Left ventricle myocardium inferior (tissue), 1 donor: Measurements from ENCODE around the gene EHMT1. TPM values are rescaled to one million over a fixed set of nuclear protein-coding genes. Genes with fewer than 3 reads are reported as not detected.

Experiments used
- DNase-seq: peaks from one replicate; pipeline ENCODE4 v3.0.0-alpha.2; 2020
- H3K27ac ChIP-seq: fragments of 200-600 bp; replicated peaks from 2 replicates; pipeline ENCODE4 v1.8.0; 2021
- H3K27me3 ChIP-seq: fragments of 200-600 bp; 2 replicates; pipeline ENCODE4 v1.8.0; 2021; ENCODE audit warnings: low read depth
- H3K36me3 ChIP-seq: fragments of 200-600 bp; 2 replicates; pipeline ENCODE4 v1.8.0; 2021
- H3K4me1 ChIP-seq: fragments of 200-600 bp; 2 replicates; pipeline ENCODE4 v1.8.0; 2021
- H3K4me3 ChIP-seq: fragments of 200-600 bp; 2 replicates; pipeline ENCODE4 v1.8.0; 2021; ENCODE audit warnings: mild to moderate bottlenecking, moderate library complexity
- H3K9me3 ChIP-seq: fragments of 200-600 bp; replicated peaks from 2 replicates; pipeline ENCODE4 v1.8.0; 2021
- CTCF ChIP-seq: fragments of 200-600 bp; IDR thresholded peaks from 2 replicates; pipeline ENCODE4 v1.8.0; 2021; ENCODE audit warnings: antibody characterized with exemption, mild to moderate bottlenecking, borderline replicate concordance
- intact Hi-C: fragments of 100-400 bp; cut with micrococcal nuclease; formaldehyde crosslinking; loops from one replicate; pipeline ENCODE4 v1.11.0; 2022
- total RNA-seq: library from RNA; stranded (reverse); fragmentation: NEBNext Ultra II Directional; extraction: Animal tissue kit (Norgen Biotek cat#: 25700); gene quantifications from one replicate; pipeline ENCODE4 v1.2.1, GENCODE V29; 2021
- donor health status: DM: no; HTN: yes; CAD: no; lungs with severe emphysema.

EHMT1 gene
- total RNA-seq, 1 donor from 2014 or later, result 31.3 TPM

- no peaks in the 10 kb centered on the region for H3K4me1 ChIP-seq
- H3K36me3 ChIP-seq, result peaks cover 67% of the 10 kb centered on the region
- no peak for DNase-seq
- H3K27ac ChIP-seq, result no peak overlapping the region
- intact Hi-C loops, result no loop called here
- H3K4me3 ChIP-seq, result no peak overlapping the region
- TF ChIP-seq CTCF, result no peak
- no peaks in the 10 kb centered on the region for H3K27me3 ChIP-seq
- H3K9me3 ChIP-seq, result peaks cover 17% of the 10 kb centered on the region
Observed at GRCh38 chr9:137834846-137835546, 216.2 kb downstream of the EHMT1 start.

GRCh38 chr9:137836151-137836830 is 217.5 kb downstream of the EHMT1 start:
- H3K4me3 ChIP-seq, result no peak overlapping the region
- TF ChIP-seq CTCF, result no peak
- no peaks in the 10 kb centered on the region for H3K27me3 ChIP-seq
- H3K36me3 ChIP-seq, result peaks cover 58% of the 10 kb centered on the region
- peaks cover 26% of the 10 kb centered on the region for H3K9me3 ChIP-seq
- H3K4me1 ChIP-seq, result no peaks in the 10 kb centered on the region
- no peak for DNase-seq
- intact Hi-C loops, result no loop called here
- no peak overlapping the region for H3K27ac ChIP-seq

- Histone ChIP-seq H3K4me3 (no peak overlapping the region), H3K36me3 (peaks cover 55% of the 10 kb centered on the region), H3K27me3 (no peaks in the 10 kb centered on the region), H3K4me1 (no peaks in the 10 kb centered on the region), H3K9me3 (peaks cover 26% of the 10 kb centered on the region), H3K27ac (no peak overlapping the region)
- no peak for TF ChIP-seq CTCF
- no peak for DNase-seq
- intact Hi-C loops, result no loop called here
Observed at GRCh38 chr9:137836831-137837241, 218.0 kb downstream of the EHMT1 start.

- peaks cover 26% of the 10 kb centered on the region for H3K9me3 ChIP-seq
- intact Hi-C loops, result no loop called here
- no peak overlapping the region for H3K4me3 ChIP-seq
- H3K4me1 ChIP-seq, result no peaks in the 10 kb centered on the region
- H3K27me3 ChIP-seq, result no peaks in the 10 kb centered on the region
- no peak for TF ChIP-seq CTCF
- H3K36me3 ChIP-seq, result peaks cover 54% of the 10 kb centered on the region
- no peak overlapping the region for H3K27ac ChIP-seq
- no peak for DNase-seq
Observed at GRCh38 chr9:137837345-137838278, 218.8 kb downstream of the EHMT1 start.

- no peaks in the 10 kb centered on the region for H3K27me3 ChIP-seq
- peaks cover 45% of the 10 kb centered on the region for H3K36me3 ChIP-seq
- TF ChIP-seq CTCF, result no peak
- peaks cover 30% of the 10 kb centered on the region for H3K9me3 ChIP-seq
- no peak for DNase-seq
- no peak overlapping the region for H3K27ac ChIP-seq
- H3K4me1 ChIP-seq, result no peaks in the 10 kb centered on the region
- intact Hi-C loops, result no loop called here
- no peak overlapping the region for H3K4me3 ChIP-seq
Observed at GRCh38 chr9:137838576-137838975, 219.8 kb downstream of the EHMT1 start.
